ENCODE measurements around the gene NCAM1. TPM values are rescaled to one million over a fixed set of nuclear protein-coding genes. Genes with fewer than 3 reads are reported as not detected.

The NCAM1 gene
- total and polyA plus RNA-seq, 2 donors from 2014 or later: 1.7 to 3.0 TPM

- Histone ChIP-seq H3K36me3 (ENCODE audit: control insufficient read depth in 2 of 3, insufficient read depth in 3 of 3, low read length in 3 of 3) (no peaks in the 10 kb centered on the region), H3K9me3 (ENCODE audit: control insufficient read depth in 2 of 3, insufficient read depth in 1 of 3, low read length in 3 of 3) (no peaks in the 10 kb centered on the region), H3K4me1 (ENCODE audit: control insufficient read depth in 2 of 3, insufficient read depth in 2 of 3, low read depth in 1 of 3, low read length in 3 of 3) (no peaks in the 10 kb centered on the region), H3K4me3 (ENCODE audit: low read length in 3 of 3) (no peak overlapping the region), H3K9ac (ENCODE audit: low read length in 3 of 3) (no peak overlapping the region), H3K27me3 (ENCODE audit: control insufficient read depth, insufficient read depth, low read length) (no peaks in the 10 kb centered on the region), H3K27ac (ENCODE audit: low read depth in 2 of 2, low read length in 2 of 2) (no peak overlapping the region)
- no peak for DNase-seq
- no peak for FAIRE-seq
- intact Hi-C loops (cut with DNase I): no loop called here
- no peak for TF ChIP-seq CTCF (IDR thresholded peaks at IDR 0.05; ENCODE audit: borderline replicate concordance, extremely low read depth, insufficient read depth)
These were observed 221.1 kb downstream of the NCAM1 start for GRCh38 chr11:113182288-113182687.

GRCh38 chr11:113184498-113184897 is 223.3 kb downstream of the NCAM1 start:
- TF ChIP-seq CTCF (IDR thresholded peaks at IDR 0.05; ENCODE audit: borderline replicate concordance, extremely low read depth, insufficient read depth): no peak
- no peaks in the 10 kb centered on the region for H3K4me1 ChIP-seq (ENCODE audit: control insufficient read depth in 2 of 3, insufficient read depth in 2 of 3, low read depth in 1 of 3, low read length in 3 of 3)
- FAIRE-seq: no peak
- no peak for DNase-seq
- H3K4me3 ChIP-seq (ENCODE audit: low read length in 3 of 3): no peak overlapping the region
- no peaks in the 10 kb centered on the region for H3K9me3 ChIP-seq (ENCODE audit: control insufficient read depth in 2 of 3, insufficient read depth in 1 of 3, low read length in 3 of 3)
- intact Hi-C loops (cut with DNase I): no loop called here
- no peak overlapping the region for H3K9ac ChIP-seq (ENCODE audit: low read length in 3 of 3)
- H3K27me3 ChIP-seq (ENCODE audit: control insufficient read depth, insufficient read depth, low read length): no peaks in the 10 kb centered on the region
- no peak overlapping the region for H3K27ac ChIP-seq (ENCODE audit: low read depth in 2 of 2, low read length in 2 of 2)
- no peaks in the 10 kb centered on the region for H3K36me3 ChIP-seq (ENCODE audit: control insufficient read depth in 2 of 3, insufficient read depth in 3 of 3, low read length in 3 of 3)

GRCh38 chr11:113188371-113188834 is 227.2 kb downstream of the NCAM1 start:
- no peak for TF ChIP-seq CTCF (IDR thresholded peaks at IDR 0.05; ENCODE audit: borderline replicate concordance, extremely low read depth, insufficient read depth)
- no peak for FAIRE-seq

More at GRCh38 chr11:113188371-113188834, 227.2 kb downstream of the NCAM1 start:
- no peak overlapping the region for H3K9ac ChIP-seq (ENCODE audit: low read length in 3 of 3)
- no peaks in the 10 kb centered on the region for H3K9me3 ChIP-seq (ENCODE audit: control insufficient read depth in 2 of 3, insufficient read depth in 1 of 3, low read length in 3 of 3)
- H3K4me1 ChIP-seq (ENCODE audit: control insufficient read depth in 2 of 3, insufficient read depth in 2 of 3, low read depth in 1 of 3, low read length in 3 of 3): no peaks in the 10 kb centered on the region
- no peak overlapping the region for H3K27ac ChIP-seq (ENCODE audit: low read depth in 2 of 2, low read length in 2 of 2)
- H3K36me3 ChIP-seq (ENCODE audit: control insufficient read depth in 2 of 3, insufficient read depth in 3 of 3, low read length in 3 of 3): no peaks in the 10 kb centered on the region
- no peak for DNase-seq
- no peaks in the 10 kb centered on the region for H3K27me3 ChIP-seq (ENCODE audit: control insufficient read depth, insufficient read depth, low read length)
- H3K4me3 ChIP-seq (ENCODE audit: low read length in 3 of 3): no peak overlapping the region
- intact Hi-C loops (cut with DNase I): no loop called here
